GM06990 (cell line): ENCODE data around the gene PML.

ENCODE experiments used
- DNase-seq: peaks from one replicate; pipeline ENCODE4 v3.0.0-alpha.2; 2011; ENCODE audit not compliant: insufficient read length; ENCODE audit errors: extremely low read depth
- H3K27me3 ChIP-seq: replicated peaks from 2 replicates; pipeline ENCODE4 v1.6.0; 2011; ENCODE audit warnings: low read length; ENCODE audit not compliant: control insufficient read depth, insufficient read depth
- H3K36me3 ChIP-seq: 2 replicates; pipeline ENCODE4 v1.5.1; 2011; ENCODE audit warnings: low read length; ENCODE audit not compliant: control insufficient read depth, insufficient read depth
- H3K4me3 ChIP-seq: replicated peaks from 2 replicates; pipeline ENCODE4 v1.5.1; 2011; ENCODE audit warnings: low read depth, mild to moderate bottlenecking, control low read depth, low read length
- CTCF ChIP-seq: IDR thresholded peaks from 2 replicates; pipeline ENCODE4 v1.5.1; 2011; ENCODE audit warnings: low read length, control low read depth, mild to moderate bottlenecking, inconsistent platforms; ENCODE audit not compliant: insufficient read depth, poor library complexity, severe bottlenecking

Gene PML

DNA sequence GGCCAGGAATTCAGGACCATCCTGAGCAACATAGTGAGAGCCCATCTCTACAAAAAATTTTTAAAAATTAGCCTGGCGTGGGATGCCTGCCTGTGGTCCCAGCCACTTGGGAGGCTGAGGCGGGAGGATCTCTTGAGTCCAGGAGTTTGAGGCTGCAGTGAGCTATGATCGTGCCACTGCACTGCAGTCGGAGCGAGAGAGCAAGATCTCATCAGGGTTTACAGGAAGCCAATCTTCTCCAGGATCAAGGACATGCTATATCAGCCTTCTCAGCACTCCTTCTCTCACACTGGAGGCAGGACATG, 2.0 kb upstream of the PML start:
- Histone ChIP-seq H3K4me3 (peak overlapping the region; percentile 39; the same call in 1 of the 2 replicates), H3K27me3 (no peaks in the 10 kb centered on the region), H3K36me3 (no peaks in the 10 kb centered on the region)
- no peak for DNase-seq
- TF ChIP-seq CTCF, result no peak

GRCh38 chr15:73993211-73993994, 1.1 kb upstream of the PML start:
- peaks cover 3% of the 10 kb centered on the region; the same call in 1 of the 2 replicates for H3K36me3 ChIP-seq
- no peak for TF ChIP-seq CTCF
- peak overlapping the region; percentile 87 for H3K4me3 ChIP-seq
- DNase-seq, result no peak
- no peaks in the 10 kb centered on the region for H3K27me3 ChIP-seq

DNA sequence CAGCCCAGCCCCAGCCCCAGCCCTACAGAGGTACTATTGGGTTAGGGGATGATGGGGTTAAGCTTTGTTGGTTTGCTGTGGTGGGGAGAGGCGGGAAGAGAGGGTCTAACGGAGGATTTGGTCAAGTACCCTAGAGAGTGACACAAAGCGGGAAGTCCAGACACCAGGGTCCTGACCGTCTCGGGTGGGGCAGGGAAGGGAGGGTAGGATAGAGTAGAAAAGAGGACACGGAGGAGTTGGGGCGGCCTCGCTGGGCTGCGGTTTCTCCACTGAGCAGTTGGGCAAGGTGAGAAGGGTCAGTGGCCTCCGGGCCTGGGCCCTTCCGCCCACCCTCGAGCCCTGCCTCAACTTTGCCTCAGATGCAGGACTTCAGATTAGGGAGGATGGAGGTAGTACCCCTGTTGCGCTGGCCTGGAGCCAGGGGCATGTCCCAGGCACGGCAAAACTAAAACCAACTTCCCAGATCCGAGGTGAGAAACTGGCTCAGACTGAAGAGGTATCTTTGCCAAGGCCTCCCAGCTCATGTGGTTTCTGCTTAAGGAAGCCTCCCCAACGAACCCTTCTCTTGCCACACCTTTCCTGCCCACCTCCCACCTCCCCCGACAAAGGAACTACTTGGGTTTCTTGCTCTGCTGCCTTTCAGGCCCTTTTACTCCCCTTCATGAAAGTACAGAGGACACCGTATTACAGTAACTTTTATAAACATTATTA, 551 bp downstream of the PML start:
- peaks cover 3% of the 10 kb centered on the region; the same call in 1 of the 2 replicates for H3K36me3 ChIP-seq
- DNase-seq, result no peak
- H3K4me3 ChIP-seq, result peak overlapping the region; percentile 87
- H3K27me3 ChIP-seq, result no peaks in the 10 kb centered on the region
- TF ChIP-seq CTCF, result no peak

DNA sequence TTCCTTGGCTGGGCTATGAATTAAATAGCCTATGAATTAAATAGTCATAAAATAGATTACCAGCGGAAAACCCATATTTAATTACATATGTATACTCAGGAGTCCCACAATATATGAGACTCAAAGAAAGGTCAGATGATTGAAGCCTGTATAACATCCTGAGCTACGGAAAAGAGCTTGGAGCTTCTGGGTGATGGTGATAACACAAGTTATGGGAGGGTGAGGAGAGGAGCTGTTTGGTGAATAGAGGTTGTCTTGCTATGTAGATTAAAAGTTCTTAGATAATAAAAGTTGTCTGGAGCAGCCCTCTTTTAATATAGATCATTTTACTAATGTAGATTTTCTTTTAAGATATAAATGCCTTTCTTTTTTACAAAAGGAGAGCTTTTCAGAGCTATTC, 1.8 kb downstream of the PML start:
- H3K4me3 ChIP-seq, result peak overlapping the region; percentile 87
- no peak for DNase-seq
- TF ChIP-seq CTCF, result no peak
- no peaks in the 10 kb centered on the region for H3K27me3 ChIP-seq
- H3K36me3 ChIP-seq, result peaks cover 3% of the 10 kb centered on the region; the same call in 1 of the 2 replicates

- Histone ChIP-seq H3K27me3 (no peaks in the 10 kb centered on the region), H3K36me3 (peaks cover 3% of the 10 kb centered on the region; the same call in 1 of the 2 replicates), H3K4me3 (peak overlapping the region; percentile 87)
- DNase-seq, result no peak
- TF ChIP-seq CTCF, result no peak
Observed at GRCh38 chr15:73996939-73997338, 2.4 kb downstream of the PML start.
